ENCODE data around the gene ZMYND8. TPM values are rescaled to one million over a fixed set of nuclear protein-coding genes. Genes with fewer than 3 reads are reported as not detected.

Gene ZMYND8
- total RNA-seq, 2 experiments from 2014 or later: 33.0 to 34.3 TPM

- intact Hi-C loops (cut with DNase I, micrococcal nuclease): no loop called here
- DNase-seq (no peak), ATAC-seq (ENCODE audit: poor library complexity) (no peak)
- Histone ChIP-seq H3K27me3 (ENCODE audit: control insufficient read depth in 1 of 2, insufficient read depth in 2 of 2, low read length in 2 of 2) (no peaks in the 10 kb centered on the region), H3K36me3 (ENCODE audit: insufficient read depth, low read length) (peaks cover 87% of the 10 kb centered on the region), H3K9me3 (ENCODE audit: control insufficient read depth in 1 of 2, insufficient read depth in 1 of 2, low read length in 2 of 2) (no peaks in the 10 kb centered on the region), H3K4me1 (ENCODE audit: insufficient read depth, low read length) (no peaks in the 10 kb centered on the region), H3K27ac (ENCODE audit: low read depth in 1 of 2, low read length in 2 of 2) (no peak overlapping the region), H3K4me3 (ENCODE audit: low read length) (no peak overlapping the region)
- Mint-ChIP-seq H3K4me1 (ENCODE audit: low read depth) (peaks cover 8% of the 10 kb centered on the region), H3K27me3 (no peaks in the 10 kb centered on the region), H3K36me3 (ENCODE audit: low read depth) (peaks cover 50% of the 10 kb centered on the region), H3K9me3 (no peaks in the 10 kb centered on the region), H3K27ac (peak overlapping the region; percentile 58), H3K4me3 (no peak overlapping the region)
- TF ChIP-seq CTCF (IDR thresholded peaks at IDR 0.05): no peak
- ChIA-PET POLR2A (interaction anchor here (0.7 kb wide), 1 partner anchor 194 kb away, joined by 3 read pairs; no protein-coding TSS in a partner anchor), CTCF (interaction anchor here (0.7 to 2.5 kb wide), 2 partner anchors 20 to 168 kb away, joined by 3 to 5 read pairs; no protein-coding TSS in a partner anchor)
These were observed 140.7 kb downstream of the ZMYND8 start for GRCh38 chr20:47215653-47216397.

GRCh38 chr20:47213966-47214365 is 142.5 kb downstream of the ZMYND8 start:
- H3K27me3 ChIP-seq (ENCODE audit: control insufficient read depth in 1 of 2, insufficient read depth in 2 of 2, low read length in 2 of 2): no peaks in the 10 kb centered on the region
- Mint-ChIP-seq H3K4me3 (no peak overlapping the region), H3K27ac (no peak overlapping the region), H3K9me3 (no peaks in the 10 kb centered on the region), H3K27me3 (no peaks in the 10 kb centered on the region), H3K4me1 (ENCODE audit: low read depth) (peaks cover 8% of the 10 kb centered on the region), H3K36me3 (ENCODE audit: low read depth) (peaks cover 46% of the 10 kb centered on the region)
- no peak overlapping the region for H3K4me3 ChIP-seq (ENCODE audit: low read length)
- ChIA-PET CTCF (interaction anchor here (2.5 kb wide), 1 partner anchor 170 kb away, joined by 5 read pairs; no protein-coding TSS in a partner anchor), POLR2A (no interaction called here)
- no peak overlapping the region for H3K27ac ChIP-seq (ENCODE audit: low read depth in 1 of 2, low read length in 2 of 2)
- peaks cover 88% of the 10 kb centered on the region for H3K36me3 ChIP-seq (ENCODE audit: insufficient read depth, low read length)
- DNase-seq: no peak
- ATAC-seq (ENCODE audit: poor library complexity): no peak
- no peaks in the 10 kb centered on the region for H3K4me1 ChIP-seq (ENCODE audit: insufficient read depth, low read length)
- H3K9me3 ChIP-seq (ENCODE audit: control insufficient read depth in 1 of 2, insufficient read depth in 1 of 2, low read length in 2 of 2): no peaks in the 10 kb centered on the region
- intact Hi-C loops (cut with DNase I, micrococcal nuclease): no loop called here
- TF ChIP-seq CTCF (IDR thresholded peaks at IDR 0.05): no peak

DNA sequence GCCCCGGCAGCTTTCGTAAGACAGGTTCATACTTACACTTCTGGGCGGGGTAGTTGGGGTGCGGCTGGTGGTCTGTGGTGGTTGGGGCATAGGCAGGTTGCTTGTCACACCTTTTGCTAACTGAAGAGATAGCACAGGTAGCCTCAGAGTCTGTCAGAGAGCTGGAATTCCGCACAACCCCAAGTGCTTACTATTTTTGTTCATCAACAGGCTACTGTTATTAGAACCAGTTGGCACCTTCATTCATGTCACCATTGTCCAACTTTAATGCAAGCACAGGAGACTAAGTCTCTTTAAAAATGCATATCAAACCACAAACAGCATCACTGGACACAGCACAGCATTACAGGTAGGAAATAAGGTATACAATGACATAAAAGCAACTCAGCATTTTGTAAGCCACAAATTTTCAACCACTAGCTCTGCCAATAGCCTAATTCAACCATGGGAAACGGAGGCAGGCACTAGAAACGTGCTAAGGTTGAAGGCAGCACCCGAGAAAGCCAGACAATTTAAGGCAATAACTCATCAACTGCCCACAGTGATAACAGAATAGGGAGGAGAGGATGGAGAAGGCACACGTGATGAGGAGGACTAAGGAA is 143.8 kb downstream of the ZMYND8 start:
- Mint-ChIP-seq H3K27me3 (no peaks in the 10 kb centered on the region), H3K4me3 (no peak overlapping the region), H3K36me3 (ENCODE audit: low read depth) (peaks cover 39% of the 10 kb centered on the region), H3K27ac (no peak overlapping the region), H3K4me1 (ENCODE audit: low read depth) (peaks cover 8% of the 10 kb centered on the region), H3K9me3 (no peaks in the 10 kb centered on the region)
- Histone ChIP-seq H3K27ac (ENCODE audit: low read depth in 1 of 2, low read length in 2 of 2) (no peak overlapping the region), H3K4me1 (ENCODE audit: insufficient read depth, low read length) (no peaks in the 10 kb centered on the region), H3K27me3 (ENCODE audit: control insufficient read depth in 1 of 2, insufficient read depth in 2 of 2, low read length in 2 of 2) (no peaks in the 10 kb centered on the region), H3K4me3 (ENCODE audit: low read length) (no peak overlapping the region), H3K36me3 (ENCODE audit: insufficient read depth, low read length) (peaks cover 81% of the 10 kb centered on the region), H3K9me3 (ENCODE audit: control insufficient read depth in 1 of 2, insufficient read depth in 1 of 2, low read length in 2 of 2) (no peaks in the 10 kb centered on the region)
- no peak for DNase-seq
- POLR2A ChIA-PET: no interaction called here
- intact Hi-C loops (cut with DNase I, micrococcal nuclease): no loop called here
- no peak for TF ChIP-seq CTCF (IDR thresholded peaks at IDR 0.05)
- CTCF ChIA-PET: no interaction called here
- no peak for ATAC-seq (ENCODE audit: poor library complexity)
